Large intestine (tissue), 3 donors: ENCODE measurements around the gene FEM1C. TPM values are rescaled to one million over a fixed set of nuclear protein-coding genes. Genes with fewer than 3 reads are reported as not detected.

Experiments used
- DNase-seq, 2 donors: peaks; one replicate each; pipeline versions ENCODE4 v3.0.0 to v3.0.0-alpha.2; 2013
- H3K27ac ChIP-seq: one replicate; pipeline ENCODE4 v1.5.1; 2013; ENCODE audit warnings: low read length
- H3K27me3 ChIP-seq: 2 replicates; pipeline ENCODE4 v1.6.1; 2013; ENCODE audit warnings: low read length; ENCODE audit not compliant: control insufficient read depth, insufficient read depth
- H3K36me3 ChIP-seq: 2 replicates; pipeline ENCODE4 v1.6.1; 2013; ENCODE audit warnings: low read length; ENCODE audit not compliant: control insufficient read depth, insufficient read depth
- H3K4me1 ChIP-seq: one replicate; pipeline ENCODE4 v1.6.1; 2013; ENCODE audit warnings: low read length; ENCODE audit not compliant: control insufficient read depth, insufficient read depth
- H3K4me3 ChIP-seq: one replicate; pipeline ENCODE4 v1.5.1; 2013; ENCODE audit warnings: low read length
- H3K9me3 ChIP-seq: one replicate; pipeline ENCODE4 v1.6.1; 2013; ENCODE audit warnings: mild to moderate bottlenecking, low read depth, low read length, moderate library complexity; ENCODE audit not compliant: control insufficient read depth
- WGBS: methylation state at CpG from one replicate; pipeline ENCODE4 v1.1.5; 2013; ENCODE audit warnings: low lambda C conversion rate; ENCODE audit not compliant: insufficient coverage; 5-methylcytosine and 5-hydroxymethylcytosine counted together
- polyA plus RNA-seq: library from polyadenylated mRNA; unstranded; fragments of 120-200 nt; gene quantifications from one replicate; pipeline ENCODE4 v1.2.1, GENCODE V29; 2013

Gene FEM1C
- polyA plus RNA-seq, 1 donor = 17.3 TPM

GRCh38 chr5:115559524-115559923, 14.9 kb upstream of the FEM1C start:
- no peak for DNase-seq
- Histone ChIP-seq H3K27ac (no peak overlapping the region), H3K4me3 (no peak overlapping the region), H3K9me3 (no peaks in the 10 kb centered on the region), H3K36me3 (no peaks in the 10 kb centered on the region), H3K4me1 (no peaks in the 10 kb centered on the region), H3K27me3 (no peaks in the 10 kb centered on the region)

- Histone ChIP-seq H3K27me3 (no peaks in the 10 kb centered on the region), H3K36me3 (no peaks in the 10 kb centered on the region), H3K4me1 (no peaks in the 10 kb centered on the region), H3K4me3 (no peak overlapping the region), H3K9me3 (no peaks in the 10 kb centered on the region), H3K27ac (no peak overlapping the region)
- WGBS = 33% methylated on average over 1 of the region's 4 CpGs
- no peak for DNase-seq
Measured at GRCh38 chr5:115558388-115558956, 13.9 kb upstream of the FEM1C start.

DNA sequence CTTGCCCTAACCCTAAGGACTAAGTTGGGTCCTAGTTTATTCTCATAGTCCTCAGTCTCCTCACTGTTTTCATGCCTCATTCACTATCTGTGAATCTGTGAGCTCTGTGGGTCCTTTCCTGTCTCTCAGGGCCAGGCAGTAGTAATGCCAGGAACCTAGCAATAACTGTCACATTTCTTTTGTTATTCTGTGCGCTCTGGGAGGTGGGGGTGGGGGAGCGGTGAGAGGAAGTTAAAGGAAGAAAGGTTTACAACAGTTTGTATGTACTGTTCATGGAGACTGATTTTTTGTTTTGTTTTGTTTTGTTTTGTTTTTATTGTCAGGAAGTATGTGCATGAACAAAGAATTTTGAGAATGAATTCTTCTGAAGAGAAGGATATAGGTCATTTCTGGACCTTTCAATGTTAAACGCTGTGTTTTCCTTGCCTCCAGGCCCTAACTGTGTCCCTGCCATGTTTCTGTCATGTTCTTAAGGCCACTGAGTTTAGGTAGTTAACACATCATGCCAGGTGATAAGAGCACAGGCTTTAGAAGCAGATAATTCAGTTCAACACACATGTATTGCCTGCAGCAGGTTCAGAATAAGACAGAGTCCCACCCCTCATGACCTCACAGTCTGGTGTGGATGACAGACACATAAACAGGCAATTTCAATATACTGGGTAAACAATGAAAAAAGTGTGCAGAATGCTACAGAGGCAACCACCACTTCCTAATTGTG, 13.3 kb upstream of the FEM1C start:
- Histone ChIP-seq H3K27ac (no peak overlapping the region), H3K9me3 (no peaks in the 10 kb centered on the region), H3K36me3 (no peaks in the 10 kb centered on the region), H3K27me3 (no peaks in the 10 kb centered on the region), H3K4me3 (no peak overlapping the region), H3K4me1 (no peaks in the 10 kb centered on the region)
- peak in 1 of 2 donors; percentile 47 for DNase-seq
- 60% methylated on average over 1 of the region's 3 CpGs for WGBS

DNA sequence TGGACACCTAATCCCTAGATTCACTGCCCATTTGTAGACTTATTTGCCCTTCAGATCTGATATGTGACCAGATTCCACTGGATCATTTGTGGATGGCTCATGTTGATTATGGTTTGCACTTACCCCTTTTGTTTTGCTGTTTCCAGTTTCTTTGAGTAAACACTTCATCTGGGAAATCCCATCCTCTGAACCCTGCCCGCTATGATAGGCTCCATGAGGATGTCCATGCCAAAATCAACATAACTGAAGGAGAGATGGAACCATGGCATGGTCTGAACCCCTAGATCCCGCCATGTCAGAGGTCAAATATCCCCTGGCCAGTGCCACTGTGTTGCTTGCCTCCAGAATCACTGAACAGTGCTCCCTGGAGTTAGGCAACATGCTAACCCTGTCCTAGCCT, 11.7 kb upstream of the FEM1C start:
- H3K4me1 ChIP-seq = no peaks in the 10 kb centered on the region
- WGBS = no CpG with 5 or more reads among the region's 2 CpGs
- no peak overlapping the region for H3K27ac ChIP-seq
- no peaks in the 10 kb centered on the region for H3K36me3 ChIP-seq
- no peaks in the 10 kb centered on the region for H3K9me3 ChIP-seq
- no peaks in the 10 kb centered on the region for H3K27me3 ChIP-seq
- H3K4me3 ChIP-seq = no peak overlapping the region
- no peak for DNase-seq

DNA sequence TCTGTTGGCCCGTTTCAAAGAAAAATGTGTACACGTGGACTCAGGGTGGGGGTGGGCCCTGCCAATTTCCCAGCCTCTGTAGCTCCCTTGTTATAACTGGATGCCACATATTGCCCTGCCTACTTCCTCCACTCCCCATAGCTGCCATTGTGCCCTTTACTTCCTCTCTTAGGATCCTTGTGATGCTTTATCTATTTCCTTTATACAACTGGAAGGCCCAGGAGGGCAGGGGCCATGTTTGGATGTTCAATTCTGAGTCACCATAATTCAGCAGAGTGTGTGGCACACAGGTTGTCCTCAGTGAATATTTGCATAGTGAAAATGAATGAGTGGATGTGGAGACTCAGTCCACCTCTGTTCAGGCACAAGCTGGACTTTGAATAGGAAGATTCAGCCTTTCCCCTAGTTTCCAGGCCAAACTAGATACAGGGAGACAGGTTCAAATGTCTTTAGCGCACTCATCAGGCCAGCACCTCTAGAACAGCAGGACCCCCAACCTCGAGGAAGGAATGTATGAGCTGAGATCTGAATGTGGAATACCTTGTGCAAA, 10.6 kb upstream of the FEM1C start:
- WGBS = no CpG with 5 or more reads among the region's 4 CpGs
- Histone ChIP-seq H3K27ac (no peak overlapping the region), H3K9me3 (no peaks in the 10 kb centered on the region), H3K4me1 (no peaks in the 10 kb centered on the region), H3K36me3 (no peaks in the 10 kb centered on the region), H3K4me3 (no peak overlapping the region), H3K27me3 (no peaks in the 10 kb centered on the region)
- DNase-seq = no peak

DNA sequence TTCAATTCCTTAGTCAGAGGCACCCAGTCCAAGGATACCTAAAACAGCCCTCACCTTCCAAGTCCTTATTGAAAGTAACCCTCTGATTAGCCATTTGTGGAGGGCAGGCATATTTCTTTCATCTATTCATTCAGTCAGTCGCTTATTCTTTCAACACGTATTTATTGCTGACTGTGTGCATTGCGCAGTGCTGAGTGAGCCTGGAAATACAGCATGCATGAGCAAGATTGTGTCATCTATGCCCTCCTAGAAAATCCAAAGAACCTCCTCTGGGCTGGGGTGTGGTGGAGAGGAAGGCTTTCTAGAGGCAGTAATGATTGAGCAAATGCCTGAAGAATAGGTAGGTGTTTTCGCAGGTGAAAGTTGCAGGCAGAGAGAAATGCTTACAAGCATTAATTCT, 8.5 kb upstream of the FEM1C start:
- H3K27ac ChIP-seq = no peak overlapping the region
- no peak overlapping the region for H3K4me3 ChIP-seq
- H3K9me3 ChIP-seq = no peaks in the 10 kb centered on the region
- DNase-seq = no peak
- no peaks in the 10 kb centered on the region for H3K36me3 ChIP-seq
- H3K4me1 ChIP-seq = no peaks in the 10 kb centered on the region
- 100% methylated on average over 1 of the region's 4 CpGs for WGBS
- no peaks in the 10 kb centered on the region for H3K27me3 ChIP-seq

DNA sequence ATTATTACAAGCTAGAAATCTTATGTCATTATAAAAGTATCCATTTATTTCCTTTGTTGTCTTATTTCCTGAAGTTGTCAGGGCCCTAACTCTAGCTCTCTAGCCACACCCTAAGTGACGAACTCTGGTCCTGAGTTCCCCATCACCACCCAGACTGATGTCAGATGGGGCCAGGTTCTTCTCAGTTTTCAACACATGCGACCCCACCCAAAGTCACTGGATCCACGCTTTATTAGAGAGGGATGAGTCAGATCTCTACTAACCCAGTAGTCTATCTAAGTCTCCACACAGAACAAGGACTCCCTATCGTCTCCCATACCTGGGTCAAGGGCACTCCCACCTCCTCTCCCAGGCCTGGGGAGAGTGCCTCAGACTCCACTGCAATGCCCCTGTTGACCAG, 6.8 kb upstream of the FEM1C start:
- no CpG with 5 or more reads among the region's 4 CpGs for whole genome bisulfite sequencing
- no peaks in the 10 kb centered on the region for H3K4me1 ChIP-seq
- H3K4me3 ChIP-seq = no peak overlapping the region
- H3K9me3 ChIP-seq = peaks cover 8% of the 10 kb centered on the region
- no peaks in the 10 kb centered on the region for H3K27me3 ChIP-seq
- H3K27ac ChIP-seq = no peak overlapping the region
- peak; percentile 22 to 49 for DNase-seq
- no peaks in the 10 kb centered on the region for H3K36me3 ChIP-seq

DNA sequence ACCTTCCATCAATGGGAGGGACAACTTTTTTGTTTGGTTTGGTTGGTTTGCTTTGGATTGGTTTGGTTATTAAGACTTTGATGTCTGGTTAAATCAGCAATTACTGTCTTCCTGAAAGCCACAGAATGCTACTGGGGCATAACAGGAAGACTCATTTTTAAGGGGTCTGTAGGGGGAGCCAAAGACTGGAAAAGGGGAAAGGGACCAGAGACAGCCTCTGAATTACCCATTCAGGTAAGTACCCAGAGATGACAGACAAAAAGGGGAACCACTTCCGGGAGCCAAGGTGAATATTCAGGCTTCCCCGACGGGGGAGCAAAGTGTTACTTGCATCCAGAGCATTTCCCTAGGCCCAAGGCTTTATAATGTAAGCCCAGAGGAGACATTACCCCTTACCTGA, 4.6 kb upstream of the FEM1C start:
- Histone ChIP-seq H3K27ac (no peak overlapping the region), H3K36me3 (no peaks in the 10 kb centered on the region), H3K4me3 (no peak overlapping the region), H3K9me3 (peaks cover 19% of the 10 kb centered on the region), H3K27me3 (no peaks in the 10 kb centered on the region), H3K4me1 (no peaks in the 10 kb centered on the region)
- no peak for DNase-seq
- no CpG with 5 or more reads among the region's 3 CpGs for WGBS

DNA sequence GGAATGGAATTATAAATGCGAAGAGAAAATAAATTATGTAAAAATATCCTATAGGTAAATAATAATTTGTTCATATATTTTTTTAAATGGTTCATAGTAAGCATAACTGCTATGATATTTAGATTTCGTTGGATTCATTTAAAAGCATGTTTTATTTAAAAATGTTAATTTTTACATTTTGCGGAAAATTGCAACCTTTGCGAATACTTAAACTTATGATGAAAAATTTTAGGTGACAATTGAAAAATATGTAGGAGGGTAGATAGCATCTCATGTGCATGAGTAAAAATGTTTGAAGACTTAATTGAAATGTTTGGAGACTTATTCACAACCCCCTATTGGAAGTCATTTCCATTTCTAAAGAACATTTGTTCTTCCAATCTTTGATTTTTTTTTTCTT, 4.1 kb upstream of the FEM1C start:
- Histone ChIP-seq H3K36me3 (no peaks in the 10 kb centered on the region), H3K27ac (no peak overlapping the region), H3K4me3 (no peak overlapping the region), H3K9me3 (peaks cover 19% of the 10 kb centered on the region), H3K4me1 (no peaks in the 10 kb centered on the region), H3K27me3 (no peaks in the 10 kb centered on the region)
- no peak for DNase-seq
- 100% methylated on average over 4 of the region's 4 CpGs for WGBS

DNA sequence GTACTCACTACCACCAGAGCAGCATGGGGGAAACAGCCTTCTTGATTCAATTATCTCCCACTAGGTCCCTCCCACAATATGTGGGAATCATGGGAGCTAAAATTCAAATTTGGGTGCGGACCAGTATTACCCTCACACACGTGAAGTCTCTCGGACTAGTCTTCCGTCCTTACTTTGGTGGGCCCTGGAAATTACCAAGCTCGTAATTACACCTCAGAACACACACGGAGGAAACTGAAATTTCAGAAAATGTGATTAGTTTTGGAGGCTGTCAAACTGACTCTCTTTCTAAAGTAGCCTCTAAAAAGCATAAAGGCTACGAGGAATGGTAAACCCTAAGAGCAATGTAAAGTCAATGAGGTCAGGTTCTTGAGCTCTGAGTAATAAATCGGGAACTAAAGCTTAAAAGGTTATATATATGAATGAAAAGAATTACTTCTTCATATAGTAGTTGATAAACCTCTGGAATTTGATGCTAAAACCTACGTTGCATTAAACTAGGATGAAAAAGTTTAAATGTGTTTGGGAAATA, 842 bp upstream of the FEM1C start:
- no peak for DNase-seq
- Histone ChIP-seq H3K27me3 (no peaks in the 10 kb centered on the region), H3K4me3 (no peak overlapping the region), H3K9me3 (peaks cover 19% of the 10 kb centered on the region), H3K4me1 (no peaks in the 10 kb centered on the region), H3K36me3 (peaks cover 4% of the 10 kb centered on the region), H3K27ac (peak overlapping the region; percentile 80)
- 100% methylated on average over 3 of the region's 9 CpGs for WGBS
